HEK293 (cell line): ENCODE results near the gene HMG20B.

Experiments
- CTCF ChIA-PET: fragments of 350-600 bp; formaldehyde crosslinking; extraction: SDS; loops from one replicate; lab custom pipeline; 2021; ENCODE audit warnings: antibody characterized with exemption; lab: Yijun Ruan, JAX
- POLR2A ChIA-PET: fragments of 300-600 bp; formaldehyde crosslinking; extraction: SDS; loops from one replicate; lab custom pipeline; 2020; ENCODE audit warnings: antibody characterized with exemption, inconsistent platforms; lab: Yijun Ruan, JAX
- H3K27ac ChIP-seq: fragments of 200-500 bp; sonication (Bioruptor generic); 2 replicates; pipeline ENCODE4 v1.5.1; 2014; ENCODE audit warnings: low read depth, low read length, control low read depth, inconsistent platforms; ENCODE audit errors: extremely low read depth
- H3K36me3 ChIP-seq, 2 experiments: fragments of 200-500 bp in 1 of 2; sonication (Bioruptor generic) in 1 of 2; 1 replicate in 1 of 2; 2 replicates in 1 of 2; pipeline ENCODE4 v1.5.1; 2014 to 2017; ENCODE audit warnings: inconsistent platforms in 2 of 2, low read length in 2 of 2; ENCODE audit not compliant: control insufficient read depth in 2 of 2, insufficient read depth in 1 of 2
- H3K4me1 ChIP-seq: fragments of 200-500 bp; sonication (Bioruptor generic); 2 replicates; pipeline ENCODE4 v1.5.1; 2014; ENCODE audit warnings: mild to moderate bottlenecking, low read length, inconsistent platforms; ENCODE audit not compliant: control insufficient read depth, insufficient read depth
- H3K4me3 ChIP-seq: 2 replicates; pipeline ENCODE4 v1.5.1; 2011; ENCODE audit warnings: low read depth, mild to moderate bottlenecking, control low read depth, low read length, moderate library complexity
- H3K9me3 ChIP-seq: fragments of 200-500 bp; sonication (Bioruptor generic); 2 replicates; pipeline ENCODE4 v1.5.1; 2014; ENCODE audit warnings: low read depth, low read length, inconsistent platforms; ENCODE audit not compliant: control insufficient read depth, insufficient read depth
- CTCF ChIP-seq: fragments of 450-650 bp; formaldehyde crosslinking; IDR thresholded peaks from 2 replicates; pipeline ENCODE4 v1.5.1; 2016; ENCODE audit warnings: missing biosample characterization, missing genetic modification characterization
- PBX3 ChIP-seq: sonication (generic); formaldehyde crosslinking; IDR thresholded peaks from 2 replicates; pipeline ENCODE4 v1.8.1; 2022; ENCODE audit warnings: mild to moderate bottlenecking, moderate library complexity, missing genetic modification reagents
- REST ChIP-seq: fragments of 450-650 bp; formaldehyde crosslinking; IDR thresholded peaks from 2 replicates; pipeline ENCODE4 v1.5.1; 2016; ENCODE audit warnings: missing biosample characterization, missing genetic modification characterization
- SP7 ChIP-seq: fragments of 450-650 bp; formaldehyde crosslinking; IDR thresholded peaks from 2 replicates; pipeline ENCODE4 v1.5.1; 2016; ENCODE audit warnings: missing biosample characterization, missing genetic modification characterization
- ZBTB17 ChIP-seq: fragments of 450-650 bp; formaldehyde crosslinking; IDR thresholded peaks from 2 replicates; pipeline ENCODE4 v1.5.1; 2016; ENCODE audit warnings: missing biosample characterization, missing genetic modification characterization
- ZBTB49 ChIP-seq: fragments of 450-650 bp; formaldehyde crosslinking; IDR thresholded peaks from 2 replicates; pipeline ENCODE4 v1.5.1; 2016; ENCODE audit warnings: missing biosample characterization, missing genetic modification characterization, low read depth
- ZNF18 ChIP-seq: fragments of 450-650 bp; formaldehyde crosslinking; IDR thresholded peaks from 2 replicates; pipeline ENCODE4 v1.5.1; 2016; ENCODE audit warnings: missing biosample characterization, missing genetic modification characterization
- ZNF2 ChIP-seq: fragments of 450-650 bp; formaldehyde crosslinking; IDR thresholded peaks from 2 replicates; pipeline ENCODE4 v1.5.1; 2016; ENCODE audit warnings: missing biosample characterization, missing genetic modification characterization
- ZNF24 ChIP-seq: fragments of 450-650 bp; formaldehyde crosslinking; IDR thresholded peaks from 2 replicates; pipeline ENCODE4 v1.5.1; 2016; ENCODE audit warnings: missing biosample characterization, missing genetic modification characterization
- ZNF280D ChIP-seq: fragments of 450-650 bp; formaldehyde crosslinking; IDR thresholded peaks from 2 replicates; pipeline ENCODE4 v1.5.1; 2016; ENCODE audit warnings: missing biosample characterization, missing genetic modification characterization
- ZNF629 ChIP-seq: fragments of 450-650 bp; formaldehyde crosslinking; IDR thresholded peaks from 2 replicates; pipeline ENCODE4 v1.5.1; 2017; ENCODE audit warnings: missing biosample characterization, missing genetic modification characterization
- ZNF654 ChIP-seq: fragments of 450-650 bp; formaldehyde crosslinking; IDR thresholded peaks from 2 replicates; pipeline ENCODE4 v1.5.1; 2016; ENCODE audit warnings: low read depth, missing biosample characterization, missing genetic modification characterization
- ZNF664 ChIP-seq: fragments of 450-650 bp; formaldehyde crosslinking; IDR thresholded peaks from 2 replicates; pipeline ENCODE4 v1.5.1; 2016; ENCODE audit warnings: missing biosample characterization, missing genetic modification characterization
- ZNF792 ChIP-seq: fragments of 450-650 bp; formaldehyde crosslinking; IDR thresholded peaks from 2 replicates; pipeline ENCODE4 v1.5.1; 2016; ENCODE audit warnings: missing biosample characterization, missing genetic modification characterization
- ZXDB ChIP-seq: fragments of 450-650 bp; formaldehyde crosslinking; IDR thresholded peaks from 2 replicates; pipeline ENCODE4 v1.5.1; 2016; ENCODE audit warnings: missing biosample characterization, missing genetic modification characterization

Gene HMG20B

DNA sequence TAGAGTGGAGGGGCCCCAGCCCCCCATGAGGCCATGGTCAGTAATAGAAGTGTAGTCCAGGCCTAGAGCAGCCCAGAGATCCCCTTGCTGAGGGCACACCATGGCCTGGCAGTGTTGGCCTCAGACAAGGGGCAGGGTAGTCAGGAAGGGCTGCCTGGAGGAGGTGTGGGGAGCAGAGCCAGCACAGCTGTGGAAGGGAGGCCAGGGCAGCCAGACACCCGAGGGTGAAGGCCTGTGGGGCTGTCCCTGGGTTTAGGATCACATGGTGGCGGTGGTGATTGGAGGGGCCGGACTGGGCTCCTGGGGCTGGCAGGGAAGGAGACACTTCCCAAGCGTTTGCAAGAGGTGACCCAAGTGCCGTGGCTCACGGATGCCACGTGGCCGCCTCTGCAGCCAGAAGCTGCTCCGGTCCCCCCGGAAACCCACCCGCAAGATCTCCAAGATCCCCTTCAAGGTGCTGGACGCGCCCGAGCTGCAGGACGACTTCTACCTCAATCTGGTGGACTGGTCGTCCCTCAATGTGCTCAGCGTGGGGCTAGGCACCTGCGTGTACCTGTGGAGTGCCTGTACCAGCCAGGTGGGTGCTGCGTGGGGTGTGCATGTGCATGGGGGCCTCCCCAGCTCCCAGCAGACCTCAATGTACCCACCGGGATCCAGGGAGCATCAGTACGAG, 45.4 kb upstream of the HMG20B start (continued):
- TF ChIP-seq ZBTB49 (tag by site-specific recombination) (no peak), REST (no peak), ZBTB17 (no peak), ZNF18 (tag by site-specific recombination) (no peak), ZNF280D (tag by site-specific recombination) (no peak), PBX3 (no peak), ZNF664 (no peak), ZNF24 (tag by site-specific recombination) (no peak), ZNF654 (no peak), ZNF792 (tag by site-specific recombination) (no peak)

DNA sequence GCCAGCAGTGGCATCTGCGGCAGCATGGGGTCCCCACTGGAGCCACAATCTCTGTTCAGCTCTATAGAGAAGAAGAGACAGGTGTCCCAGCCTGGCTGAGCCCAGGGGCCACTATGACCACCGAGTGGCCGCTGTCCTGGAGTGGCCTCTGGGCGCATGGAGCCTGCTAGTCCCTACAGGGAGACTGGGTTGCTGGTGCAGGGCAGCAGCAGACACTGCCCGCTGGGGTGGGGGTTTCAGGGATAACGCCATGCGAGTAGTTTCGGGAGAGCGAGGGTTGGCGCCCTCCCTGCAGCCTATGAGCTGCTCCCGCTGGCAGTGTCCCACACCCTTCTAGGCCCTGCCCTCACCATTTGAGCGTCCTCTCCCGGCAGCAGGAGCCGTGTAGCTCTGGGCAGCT, 44.7 kb upstream of the HMG20B start:
- H3K4me3 ChIP-seq = no peak overlapping the region
- ChIA-PET CTCF (interaction anchor here (0.6 to 1.3 kb wide), 2 partner anchors 11 to 223 kb away, joined by 4 to 7 read pairs; no protein-coding TSS in a partner anchor), POLR2A (no interaction called here)
- no peaks in the 10 kb centered on the region for H3K9me3 ChIP-seq
- H3K36me3 ChIP-seq = peaks cover 0 to 80% of the 10 kb centered on the region in 2 experiments; a peak in 2 of 3 replicates
- H3K27ac ChIP-seq = no peak overlapping the region
- TF ChIP-seq ZNF2 (tag by site-specific recombination) (no peak), ZXDB (no peak), SP7 (tag by site-specific recombination) (no peak), CTCF (tag by site-specific recombination) (no peak), ZNF629 (tag by site-specific recombination) (no peak)
- H3K4me1 ChIP-seq = no peaks in the 10 kb centered on the region
